Adipocyte (in vitro differentiated cells): ENCODE results near the gene ARFIP1.

ENCODE experiments used
- DNase-seq: peaks from one replicate; pipeline ENCODE4 v3.0.0-alpha.2; 2015; ENCODE audit warnings: low read depth
- H3K27me3 ChIP-seq: replicated peaks from 2 replicates; pipeline ENCODE4 v1.7.0; 2013; ENCODE audit warnings: mild to moderate bottlenecking, low read length, moderate library complexity; ENCODE audit not compliant: control insufficient read depth, insufficient read depth
- H3K36me3 ChIP-seq: 2 replicates; pipeline ENCODE4 v1.7.0; 2013; ENCODE audit warnings: low read length, mild to moderate bottlenecking, moderate library complexity; ENCODE audit not compliant: control insufficient read depth, insufficient read depth, severe bottlenecking
- H3K4me1 ChIP-seq: 2 replicates; pipeline ENCODE4 v1.7.0; 2013; ENCODE audit warnings: mild to moderate bottlenecking, low read length, moderate library complexity; ENCODE audit not compliant: control insufficient read depth, insufficient read depth
- H3K4me3 ChIP-seq: 2 replicates; pipeline ENCODE4 v1.7.0; 2013; ENCODE audit warnings: mild to moderate bottlenecking, low read length, moderate library complexity
- H3K9ac ChIP-seq: 2 replicates; pipeline ENCODE4 v1.7.0; 2013; ENCODE audit warnings: mild to moderate bottlenecking, low read length, moderate library complexity
- H3K9me3 ChIP-seq: 2 replicates; pipeline ENCODE4 v1.7.0; 2013; ENCODE audit warnings: mild to moderate bottlenecking, low read length, moderate library complexity; ENCODE audit not compliant: control insufficient read depth

Gene ARFIP1

GRCh38 chr4:152929888-152930287 is 150.1 kb downstream of the ARFIP1 start:
- Histone ChIP-seq H3K27me3 (no peaks in the 10 kb centered on the region), H3K9me3 (no peaks in the 10 kb centered on the region), H3K36me3 (no peaks in the 10 kb centered on the region), H3K4me3 (no peak overlapping the region), H3K4me1 (no peaks in the 10 kb centered on the region), H3K9ac (no peak overlapping the region)
- no peak for DNase-seq

GRCh38 chr4:152935143-152935542 is 155.4 kb downstream of the ARFIP1 start:
- H3K9me3 ChIP-seq = no peaks in the 10 kb centered on the region
- peaks cover 3% of the 10 kb centered on the region for H3K4me1 ChIP-seq
- H3K4me3 ChIP-seq = no peak overlapping the region
- peak; percentile 11 for DNase-seq
- no peaks in the 10 kb centered on the region for H3K36me3 ChIP-seq
- H3K9ac ChIP-seq = no peak overlapping the region
- H3K27me3 ChIP-seq = peaks cover 20% of the 10 kb centered on the region

- DNase-seq = peak; percentile 61
- peaks cover 3% of the 10 kb centered on the region for H3K4me1 ChIP-seq
- H3K36me3 ChIP-seq = no peaks in the 10 kb centered on the region
- H3K27me3 ChIP-seq = peaks cover 24% of the 10 kb centered on the region
- H3K9me3 ChIP-seq = no peaks in the 10 kb centered on the region
- peak within 1 kb of the TSS; percentile 15 for H3K9ac ChIP-seq
- peak within 1 kb of the TSS; percentile 76 for H3K4me3 ChIP-seq
These were observed 156.1 kb downstream of the ARFIP1 start, which contains the start of gene FHDC1 for GRCh38 chr4:152935631-152936445. Gene FHDC1, plus strand, starts transcription at chr4:152936323. Its CDS starts 6,735 bp downstream, at chr4:152943058.

- peak overlapping the region; percentile 76 for H3K4me3 ChIP-seq
- no peaks in the 10 kb centered on the region for H3K9me3 ChIP-seq
- H3K9ac ChIP-seq = peak overlapping the region; percentile 15
- no peaks in the 10 kb centered on the region for H3K36me3 ChIP-seq
- DNase-seq = peak; percentile 60
- peaks cover 24% of the 10 kb centered on the region for H3K27me3 ChIP-seq
- H3K4me1 ChIP-seq = peaks cover 3% of the 10 kb centered on the region
These were observed 156.9 kb downstream of the ARFIP1 start for GRCh38 chr4:152936446-152937335.

- Histone ChIP-seq H3K4me3 (peak overlapping the region; percentile 76), H3K9ac (peak overlapping the region; percentile 54), H3K9me3 (no peaks in the 10 kb centered on the region), H3K27me3 (peaks cover 24% of the 10 kb centered on the region), H3K36me3 (no peaks in the 10 kb centered on the region), H3K4me1 (peaks cover 3% of the 10 kb centered on the region)
- DNase-seq = peak; percentile 75
These were observed 157.8 kb downstream of the ARFIP1 start for GRCh38 chr4:152937336-152938236.

- peaks cover 5% of the 10 kb centered on the region for H3K4me1 ChIP-seq
- H3K36me3 ChIP-seq = no peaks in the 10 kb centered on the region
- peak overlapping the region; percentile 54 for H3K9ac ChIP-seq
- peak; percentile 57 for DNase-seq
- peak overlapping the region; percentile 76 for H3K4me3 ChIP-seq
- H3K27me3 ChIP-seq = peaks cover 24% of the 10 kb centered on the region
- no peaks in the 10 kb centered on the region for H3K9me3 ChIP-seq
These were observed 158.6 kb downstream of the ARFIP1 start for GRCh38 chr4:152938237-152938947.

- H3K4me1 ChIP-seq = peaks cover 18% of the 10 kb centered on the region
- peaks cover 24% of the 10 kb centered on the region for H3K27me3 ChIP-seq
- H3K36me3 ChIP-seq = no peaks in the 10 kb centered on the region
- no peak overlapping the region for H3K4me3 ChIP-seq
- H3K9me3 ChIP-seq = no peaks in the 10 kb centered on the region
- no peak overlapping the region for H3K9ac ChIP-seq
- DNase-seq = no peak
These were observed 159.9 kb downstream of the ARFIP1 start for GRCh38 chr4:152939621-152940020.

GRCh38 chr4:152940461-152940860 is 160.7 kb downstream of the ARFIP1 start:
- DNase-seq = no peak
- no peak overlapping the region for H3K4me3 ChIP-seq
- H3K9ac ChIP-seq = no peak overlapping the region
- no peaks in the 10 kb centered on the region for H3K9me3 ChIP-seq
- H3K27me3 ChIP-seq = peaks cover 24% of the 10 kb centered on the region
- peaks cover 21% of the 10 kb centered on the region for H3K4me1 ChIP-seq
- no peaks in the 10 kb centered on the region for H3K36me3 ChIP-seq

- Histone ChIP-seq H3K9me3 (no peaks in the 10 kb centered on the region), H3K27me3 (peaks cover 24% of the 10 kb centered on the region), H3K4me3 (no peak overlapping the region), H3K36me3 (no peaks in the 10 kb centered on the region), H3K4me1 (peaks cover 21% of the 10 kb centered on the region), H3K9ac (no peak overlapping the region)
- no peak for DNase-seq
These were observed 161.7 kb downstream of the ARFIP1 start for GRCh38 chr4:152941411-152941810.

- no peaks in the 10 kb centered on the region for H3K36me3 ChIP-seq
- H3K9me3 ChIP-seq = no peaks in the 10 kb centered on the region
- H3K4me1 ChIP-seq = peaks cover 21% of the 10 kb centered on the region
These were observed 162.6 kb downstream of the ARFIP1 start for GRCh38 chr4:152942346-152942745.

More at GRCh38 chr4:152942346-152942745, 162.6 kb downstream of the ARFIP1 start:
- Histone ChIP-seq H3K4me3 (no peak overlapping the region), H3K27me3 (peaks cover 24% of the 10 kb centered on the region), H3K9ac (no peak overlapping the region)
- DNase-seq = no peak
